ENCODE data around the gene CNIH2.
A peak's percentile ranks its signal among the peaks of the same experiment; 100 is the strongest.
"Not testable (repeated sequence)": the region's sequence is repeated elsewhere in the genome, so short reads cannot be mapped to it uniquely, and the experiment has no call there.

CNIH2 gene

DNA sequence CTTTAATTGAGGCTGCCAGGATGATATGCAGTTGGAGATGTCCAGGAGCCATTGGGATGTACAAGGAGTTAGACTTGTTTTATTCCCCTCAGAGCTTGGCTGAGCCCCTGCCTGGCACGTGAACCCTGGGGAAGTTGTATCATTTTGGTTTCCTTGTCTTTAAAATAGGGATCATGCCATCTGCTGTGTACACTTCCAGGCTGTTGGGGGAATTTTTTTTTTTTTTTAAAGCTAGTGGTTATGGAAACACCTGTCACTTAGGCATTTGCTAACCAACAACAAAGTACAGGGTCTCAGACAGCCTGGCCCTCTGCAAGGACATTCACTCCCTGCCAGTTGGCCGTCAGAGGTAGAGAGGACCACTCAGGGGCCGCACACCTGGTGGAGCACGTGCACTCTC is 18.0 kb upstream of the CNIH2 start:
- DNase-seq: no peak

DNA sequence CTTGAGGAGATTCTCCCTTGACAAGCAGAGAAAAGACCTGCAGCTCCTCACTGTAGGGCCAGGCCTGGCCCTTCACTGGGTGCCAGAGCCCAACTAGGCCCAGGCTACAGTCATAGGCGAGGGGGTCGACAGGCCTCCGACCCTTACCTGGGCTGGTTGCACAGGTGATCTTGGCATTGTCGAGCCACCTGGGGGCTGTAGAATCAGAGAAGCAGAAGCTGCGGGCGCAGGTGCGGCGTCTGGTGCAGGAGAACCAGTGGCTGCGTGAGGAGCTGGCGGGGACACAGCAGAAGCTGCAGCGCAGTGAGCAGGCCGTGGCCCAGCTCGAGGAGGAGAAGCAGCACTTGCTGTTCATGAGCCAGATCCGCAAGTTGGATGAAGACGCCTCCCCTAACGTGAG is 16.4 kb upstream of the CNIH2 start:
- no peak for DNase-seq

DNA sequence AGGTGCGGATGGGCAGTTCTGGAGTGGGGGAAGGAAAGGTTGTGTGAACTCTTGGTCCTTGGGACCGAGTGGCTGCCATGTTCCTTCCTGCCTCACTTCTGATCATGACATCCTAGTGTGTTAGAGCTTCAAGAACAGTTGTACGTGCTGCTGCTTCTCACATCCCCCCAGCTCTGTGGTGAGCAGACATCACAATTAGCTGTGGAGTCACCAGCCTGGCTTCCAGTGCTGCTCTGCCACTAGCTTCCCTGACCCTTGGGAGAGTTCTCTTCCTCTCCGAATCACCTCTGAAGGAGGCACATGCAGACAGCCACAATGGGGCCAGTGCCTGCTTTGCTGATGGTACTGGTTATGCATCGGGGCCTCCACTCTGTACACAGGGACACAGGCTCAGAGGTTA is 15.8 kb upstream of the CNIH2 start:
- no peak for DNase-seq

DNA sequence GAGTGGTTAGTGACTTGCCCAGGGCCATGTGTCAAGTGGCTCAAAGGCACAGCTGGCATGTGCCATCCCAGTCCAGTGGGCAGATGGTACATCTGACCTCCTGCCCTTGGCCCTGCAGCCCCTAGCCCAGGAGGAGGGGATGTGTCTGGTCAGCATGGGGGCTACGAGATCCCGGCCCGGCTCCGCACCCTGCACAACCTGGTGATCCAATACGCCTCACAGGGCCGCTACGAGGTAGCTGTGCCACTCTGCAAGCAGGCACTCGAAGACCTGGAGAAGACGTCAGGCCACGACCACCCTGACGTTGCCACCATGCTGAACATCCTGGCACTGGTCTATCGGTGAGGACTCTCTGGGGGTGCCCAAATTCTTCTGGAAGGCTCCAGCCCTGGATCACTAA is 15.3 kb upstream of the CNIH2 start:
- no peak for DNase-seq

DNA sequence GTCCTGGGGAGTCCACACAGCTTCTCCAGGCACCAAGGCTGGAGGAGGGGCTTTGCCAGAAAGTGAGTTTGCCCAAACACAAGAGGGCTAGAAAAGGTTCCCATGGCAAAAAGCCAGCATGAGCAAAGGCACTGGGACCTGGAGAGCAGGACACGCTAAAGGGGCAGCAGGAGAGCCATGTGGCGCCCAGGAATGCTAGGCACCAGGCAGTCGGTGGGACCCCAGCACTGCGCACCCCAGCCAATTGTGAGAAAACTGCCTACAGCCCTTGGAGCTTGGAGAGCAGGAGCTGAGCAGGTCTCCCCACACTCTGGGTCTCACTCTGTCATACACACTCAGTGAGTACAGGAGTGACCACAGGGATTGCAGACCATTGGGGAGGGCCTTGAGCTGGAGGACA is 14.7 kb upstream of the CNIH2 start:
- no peak for DNase-seq

DNA sequence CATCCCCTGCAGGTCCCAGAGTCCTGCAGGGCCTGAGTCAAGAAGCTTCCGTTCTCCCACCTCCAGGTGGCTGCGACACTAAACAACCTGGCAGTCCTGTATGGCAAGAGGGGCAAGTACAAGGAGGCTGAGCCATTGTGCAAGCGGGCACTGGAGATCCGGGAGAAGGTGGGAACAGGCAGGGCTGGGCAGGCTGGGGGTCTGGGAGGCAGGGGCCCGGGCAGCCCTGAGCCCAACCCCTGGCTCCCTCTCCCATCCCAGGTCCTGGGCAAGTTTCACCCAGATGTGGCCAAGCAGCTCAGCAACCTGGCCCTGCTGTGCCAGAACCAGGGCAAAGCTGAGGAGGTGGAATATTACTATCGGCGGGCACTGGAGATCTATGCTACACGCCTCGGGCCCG is 14.2 kb upstream of the CNIH2 start:
- DNase-seq: no peak

DNA sequence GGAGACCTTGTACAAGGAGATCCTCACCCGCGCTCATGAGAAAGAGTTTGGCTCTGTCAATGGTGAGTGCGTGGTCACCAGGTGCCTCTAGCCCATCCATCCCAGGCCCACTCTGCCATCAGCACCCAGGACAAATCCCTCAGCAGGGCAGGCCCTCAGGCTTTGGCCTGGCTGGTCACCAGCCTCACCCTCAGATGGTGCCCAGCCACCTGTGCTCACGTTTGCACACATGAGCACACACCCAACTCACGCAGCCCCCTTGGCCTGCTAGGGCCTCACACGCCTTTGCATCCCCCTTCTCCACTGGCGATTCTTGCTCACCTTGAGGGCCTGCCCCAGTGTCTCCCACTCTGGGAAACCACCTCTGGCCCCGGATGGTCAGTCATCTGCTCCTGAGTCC is 13.6 kb upstream of the CNIH2 start:
- DNase-seq: no peak

DNA sequence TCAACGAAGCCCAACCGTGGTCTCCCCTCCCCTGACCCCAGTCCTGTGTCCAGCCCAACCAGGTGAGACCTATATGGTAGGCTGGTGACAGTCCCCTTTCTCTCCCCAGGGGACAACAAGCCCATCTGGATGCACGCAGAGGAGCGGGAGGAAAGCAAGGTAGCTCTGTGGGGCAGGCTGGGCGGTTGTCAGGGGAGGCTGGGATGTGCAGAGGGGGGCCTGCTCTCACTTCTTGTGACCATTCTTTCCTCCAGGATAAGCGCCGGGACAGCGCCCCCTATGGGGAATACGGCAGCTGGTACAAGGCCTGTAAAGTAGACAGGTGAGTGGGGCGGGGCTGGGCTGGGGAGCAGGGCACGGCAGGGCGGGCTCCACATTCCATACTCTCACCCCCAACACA is 13.1 kb upstream of the CNIH2 start:
- no peak for DNase-seq

DNA sequence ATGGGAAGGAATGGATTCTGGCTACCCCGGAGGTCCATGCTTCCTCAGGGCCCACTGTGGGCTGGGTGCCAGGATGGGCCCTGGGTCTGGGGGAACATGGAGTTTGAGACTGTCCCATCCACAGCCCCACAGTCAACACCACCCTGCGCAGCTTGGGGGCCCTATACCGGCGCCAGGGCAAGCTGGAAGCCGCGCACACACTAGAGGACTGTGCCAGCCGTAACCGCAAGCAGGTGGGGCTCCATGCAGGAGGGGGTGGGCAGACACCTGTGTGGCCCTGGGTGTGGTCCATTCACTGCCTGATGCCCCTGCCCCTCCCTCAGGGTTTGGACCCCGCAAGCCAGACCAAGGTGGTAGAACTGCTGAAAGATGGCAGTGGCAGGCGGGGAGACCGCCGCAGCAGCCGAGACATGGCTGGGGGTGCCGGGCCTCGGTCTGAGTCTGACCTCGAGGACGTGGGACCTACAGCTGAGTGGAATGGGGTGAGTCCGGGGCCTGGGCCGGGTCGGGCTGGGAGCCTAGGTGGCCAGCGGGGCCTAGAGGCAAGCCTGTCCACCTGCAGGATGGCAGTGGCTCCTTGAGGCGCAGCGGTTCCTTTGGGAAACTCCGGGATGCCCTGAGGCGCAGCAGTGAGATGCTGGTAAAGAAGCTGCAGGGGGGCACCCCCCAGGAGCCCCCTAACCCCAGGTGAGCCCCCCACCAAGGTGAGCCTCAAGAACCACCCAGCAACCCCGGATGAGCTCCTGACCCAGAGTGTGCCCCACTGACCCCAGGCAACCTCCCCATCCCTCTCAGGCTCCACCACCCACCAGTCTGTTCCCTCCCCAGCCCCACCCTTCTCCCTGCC is 12.2 kb upstream of the CNIH2 start:
- DNase-seq: no peak

DNA sequence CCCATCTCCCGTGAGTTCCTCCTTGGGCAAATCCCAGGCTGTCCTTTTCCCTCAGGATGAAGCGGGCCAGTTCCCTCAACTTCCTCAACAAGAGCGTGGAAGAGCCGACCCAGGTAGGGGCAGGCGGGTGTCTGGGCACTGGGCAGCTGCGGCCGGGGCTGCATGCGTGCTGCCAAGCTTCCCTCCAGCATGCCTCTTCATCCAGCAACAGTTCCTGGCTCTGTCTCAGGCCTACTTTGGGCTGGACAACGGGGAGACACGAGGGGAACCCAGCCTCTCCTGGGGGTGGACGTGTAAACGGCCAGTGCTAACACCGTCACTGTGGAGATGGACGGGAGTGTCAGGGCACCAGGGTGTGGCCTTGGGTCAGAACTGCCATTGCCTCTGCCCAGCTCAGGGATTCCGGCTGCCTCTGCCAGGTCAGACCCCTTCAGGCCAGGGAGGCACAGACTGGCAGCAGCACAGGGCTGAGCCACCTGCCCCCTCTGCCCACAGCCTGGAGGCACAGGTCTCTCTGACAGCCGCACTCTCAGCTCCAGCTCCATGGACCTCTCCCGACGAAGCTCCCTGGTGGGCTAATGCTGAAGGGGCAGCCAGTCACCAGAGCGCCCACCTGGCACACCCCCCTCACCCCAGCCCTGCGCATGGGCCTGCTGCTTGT is 11.5 kb upstream of the CNIH2 start:
- DNase-seq: no peak

DNA sequence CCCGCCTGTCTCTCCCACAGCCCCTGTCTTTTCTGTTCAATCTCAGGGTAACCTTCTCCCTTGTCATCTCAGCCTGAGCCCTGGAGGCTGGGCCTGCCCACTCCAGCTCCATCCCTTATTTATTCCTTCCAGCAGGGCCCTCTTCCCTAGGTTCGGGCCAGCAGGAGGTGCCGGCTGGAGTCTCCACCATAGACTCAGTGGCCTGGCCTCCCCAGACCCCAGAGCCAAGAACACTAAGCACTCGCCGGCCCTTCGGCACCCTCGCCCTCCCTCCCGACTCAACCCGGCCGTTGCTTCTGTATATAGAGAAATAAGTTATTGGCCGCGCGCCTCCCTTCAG is 11.0 kb upstream of the CNIH2 start:
- no peak for DNase-seq

DNA sequence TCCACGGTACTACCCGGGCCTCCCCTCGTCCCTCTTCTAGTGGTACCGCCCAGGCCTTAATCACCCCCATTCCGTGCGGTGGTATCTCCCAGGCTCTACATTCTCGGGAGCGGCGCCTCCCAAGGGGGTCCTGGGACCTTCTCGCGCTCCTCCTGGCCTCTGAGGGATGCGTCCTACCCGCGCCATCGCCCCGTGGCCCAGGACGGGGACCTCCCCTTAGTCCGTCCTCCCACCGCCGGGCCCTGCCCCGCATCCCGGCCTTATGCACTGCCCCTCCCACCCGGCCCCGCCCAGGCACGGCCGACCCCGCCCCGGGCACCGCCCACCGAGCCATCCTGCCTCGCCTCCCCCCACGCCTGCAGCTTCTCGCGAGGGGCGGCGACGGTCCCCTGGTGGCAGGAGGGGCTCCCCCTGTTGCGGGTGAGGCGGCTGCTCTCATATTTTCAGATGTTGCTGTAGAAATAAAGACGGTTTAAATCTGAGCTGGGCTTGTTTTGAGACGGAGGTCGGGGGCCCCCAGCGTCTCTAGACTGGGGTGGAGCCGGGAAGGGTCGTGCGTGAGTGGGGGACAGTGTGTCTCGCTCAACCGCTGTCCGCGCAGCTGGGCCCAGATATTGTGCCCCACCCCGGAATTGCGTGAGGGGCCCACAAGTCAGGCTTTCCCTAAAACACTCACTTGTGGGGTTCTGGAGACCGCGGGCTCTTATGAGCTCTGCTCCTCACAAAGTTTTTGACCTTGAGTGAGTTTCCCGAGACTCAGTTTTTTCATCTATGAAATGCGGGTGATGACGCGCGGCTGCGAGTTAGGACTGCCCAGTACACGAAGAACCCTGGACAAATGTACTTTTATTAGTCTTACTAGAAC is 10.4 kb upstream of the CNIH2 start:
- DNase-seq: peak; percentile 77 to 89

DNA sequence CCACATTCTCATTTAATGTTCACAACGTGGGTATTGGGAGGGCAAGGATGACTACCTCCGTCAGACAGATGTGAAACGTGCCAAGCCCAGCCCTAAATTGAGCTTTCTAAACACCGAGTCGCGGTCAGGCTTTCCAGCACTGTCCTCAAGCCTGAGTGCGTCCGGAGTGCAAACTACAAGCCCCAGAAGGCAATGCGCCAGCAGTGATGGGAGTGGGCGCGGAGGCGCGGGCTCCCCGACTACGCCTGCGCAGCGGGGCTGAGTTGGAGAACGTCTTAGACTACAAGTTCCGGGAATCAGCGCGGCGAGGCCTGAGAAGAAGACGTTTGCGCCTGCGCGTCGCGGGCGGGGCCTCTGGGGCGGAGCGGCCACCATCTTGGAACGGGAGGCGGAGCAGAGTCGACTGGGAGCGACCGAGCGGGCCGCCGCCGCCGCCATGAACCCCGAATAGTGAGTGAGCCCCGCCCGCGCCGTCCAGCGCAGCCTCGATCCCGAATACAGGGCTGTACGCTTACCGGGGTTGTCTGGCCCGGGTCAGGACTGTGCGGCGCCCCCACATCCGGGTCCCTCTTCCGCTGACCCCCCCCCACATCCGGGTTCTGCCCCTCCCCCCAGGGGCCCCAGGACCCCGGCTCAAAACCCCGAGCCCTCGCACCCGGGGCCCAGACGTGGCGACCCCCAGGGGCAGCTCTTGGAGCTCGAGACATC is 9.6 kb upstream of the CNIH2 start, which contains the start of gene RAB1B:
RAB1B (plus strand) TSS at position 396 of the 708 bp plus-strand sequence; CDS start at position 437, 41 bp downstream.
- DNase-seq: peak; percentile 98 to 100

DNA sequence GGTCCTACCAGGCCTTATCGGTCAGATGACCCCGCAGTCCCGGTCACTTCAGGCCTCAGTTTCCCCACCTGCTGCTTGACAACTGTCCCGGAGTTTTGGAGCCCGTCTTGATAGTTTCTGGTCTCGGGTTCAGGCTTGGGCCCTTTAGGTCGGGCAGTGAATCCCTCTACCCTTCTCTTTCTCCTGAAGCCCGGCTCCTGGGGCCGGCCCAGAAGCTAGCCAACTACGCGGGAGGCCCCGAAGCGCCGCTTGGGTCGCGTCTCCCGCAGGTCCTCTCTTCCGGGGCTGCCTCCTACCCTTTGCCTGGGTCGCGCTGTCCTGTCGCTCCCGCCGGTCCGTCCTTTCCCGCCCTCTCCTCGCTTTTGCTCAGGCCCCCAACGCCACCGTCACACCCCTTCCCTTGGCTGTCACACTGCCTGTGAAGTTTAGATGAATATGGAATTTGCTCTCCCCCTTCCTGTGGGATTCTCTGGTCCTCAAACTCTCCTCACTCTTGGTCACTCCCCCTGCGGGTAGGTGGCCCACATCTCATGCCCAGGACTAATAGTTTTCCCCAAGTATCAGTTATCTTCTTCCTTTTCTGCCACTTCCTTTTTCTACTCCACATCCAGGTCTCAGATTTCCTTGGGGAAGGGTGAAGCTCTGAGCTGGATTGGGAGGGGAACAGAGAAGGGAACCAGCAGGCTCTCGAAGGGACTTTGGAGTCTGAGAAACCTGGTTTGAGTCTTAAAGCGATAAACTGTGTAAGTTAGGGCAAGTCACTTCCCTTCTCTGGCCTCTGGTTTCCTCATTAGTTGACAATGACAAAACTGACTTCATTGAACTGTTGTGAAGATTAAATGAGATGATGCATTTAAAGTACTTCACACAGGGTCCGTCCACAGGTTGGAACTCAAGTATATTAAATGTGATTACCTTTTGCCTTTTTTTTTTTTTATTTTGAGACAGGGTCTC is 8.7 kb upstream of the CNIH2 start:
- DNase-seq: no peak

DNA sequence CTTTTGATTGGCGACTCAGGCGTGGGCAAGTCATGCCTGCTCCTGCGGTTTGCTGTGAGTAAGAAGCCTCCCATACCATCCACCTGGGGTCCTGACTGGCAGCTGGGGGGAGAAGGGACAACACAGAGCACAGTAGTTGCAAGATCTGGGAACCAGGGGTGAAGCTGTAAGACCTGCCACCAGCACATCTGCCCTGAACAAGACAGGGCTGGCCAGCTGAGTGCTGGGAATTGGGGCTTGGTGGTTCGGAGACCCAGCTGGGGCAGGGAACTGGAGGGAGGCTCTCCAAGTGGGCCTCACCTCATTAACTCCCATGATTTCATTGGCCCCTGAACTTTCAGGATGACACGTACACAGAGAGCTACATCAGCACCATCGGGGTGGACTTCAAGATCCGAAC is 6.2 kb upstream of the CNIH2 start:
- no peak for DNase-seq

DNA sequence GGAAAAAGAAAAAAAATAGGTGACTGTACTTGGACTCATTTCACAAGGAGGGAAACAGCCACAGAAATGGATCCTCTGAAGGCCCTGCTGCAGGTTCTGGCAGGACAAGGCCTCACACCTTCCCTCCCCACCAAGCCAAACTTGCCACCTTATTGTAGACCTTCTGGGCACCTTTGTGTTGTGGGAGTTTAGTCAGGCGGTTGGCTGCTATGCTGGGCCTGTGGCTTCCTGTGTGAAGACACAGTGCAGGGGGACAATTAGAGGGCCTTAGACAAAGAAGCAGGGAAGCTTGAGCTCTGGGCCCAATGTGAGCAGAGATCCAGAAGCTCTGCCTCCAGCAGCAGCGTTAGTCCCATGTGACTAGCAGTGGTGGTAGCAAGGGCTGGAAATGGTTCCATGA is 5.4 kb upstream of the CNIH2 start:
- no peak for DNase-seq

DNA sequence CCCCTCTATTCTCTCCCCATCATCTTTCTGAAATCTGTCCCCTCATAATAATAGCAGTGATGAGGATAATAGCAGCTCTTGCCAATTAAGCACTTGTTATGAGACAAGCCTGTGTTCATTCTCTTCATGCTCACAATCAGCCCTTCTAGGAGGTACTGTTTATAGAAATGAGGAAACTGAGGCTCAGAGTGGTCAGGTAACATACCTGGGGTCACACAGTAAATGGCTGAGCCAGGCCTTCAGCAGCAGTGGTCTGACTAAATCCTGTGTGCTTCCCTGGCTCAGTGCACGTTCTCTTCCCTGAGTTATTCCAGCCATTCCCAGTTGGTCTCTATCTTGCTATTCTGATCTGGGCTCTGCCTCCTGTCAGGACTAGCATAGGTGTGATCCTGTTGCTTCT is 3.8 kb upstream of the CNIH2 start:
- no peak for DNase-seq

DNA sequence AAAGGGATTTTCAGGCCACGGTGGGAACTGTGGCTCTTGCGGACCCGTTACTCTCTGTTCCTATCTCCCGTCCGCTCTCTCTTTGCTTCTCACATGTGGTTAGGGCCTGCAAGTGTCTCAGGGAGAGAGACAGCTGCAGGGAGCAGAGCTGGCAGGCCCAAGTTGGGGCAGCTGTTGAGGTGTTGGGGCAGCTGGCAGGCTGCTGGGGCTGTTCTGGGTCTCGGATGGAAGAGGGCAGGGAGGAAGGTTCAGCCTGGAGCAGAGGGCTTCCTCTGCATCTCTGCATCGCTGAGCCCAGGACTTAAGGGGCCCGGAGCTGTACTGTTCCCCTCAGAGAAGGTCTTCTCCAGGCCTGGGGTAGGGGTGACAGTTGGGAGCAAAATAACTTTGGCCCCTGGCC is 2.6 kb upstream of the CNIH2 start:
- no peak for DNase-seq

DNA sequence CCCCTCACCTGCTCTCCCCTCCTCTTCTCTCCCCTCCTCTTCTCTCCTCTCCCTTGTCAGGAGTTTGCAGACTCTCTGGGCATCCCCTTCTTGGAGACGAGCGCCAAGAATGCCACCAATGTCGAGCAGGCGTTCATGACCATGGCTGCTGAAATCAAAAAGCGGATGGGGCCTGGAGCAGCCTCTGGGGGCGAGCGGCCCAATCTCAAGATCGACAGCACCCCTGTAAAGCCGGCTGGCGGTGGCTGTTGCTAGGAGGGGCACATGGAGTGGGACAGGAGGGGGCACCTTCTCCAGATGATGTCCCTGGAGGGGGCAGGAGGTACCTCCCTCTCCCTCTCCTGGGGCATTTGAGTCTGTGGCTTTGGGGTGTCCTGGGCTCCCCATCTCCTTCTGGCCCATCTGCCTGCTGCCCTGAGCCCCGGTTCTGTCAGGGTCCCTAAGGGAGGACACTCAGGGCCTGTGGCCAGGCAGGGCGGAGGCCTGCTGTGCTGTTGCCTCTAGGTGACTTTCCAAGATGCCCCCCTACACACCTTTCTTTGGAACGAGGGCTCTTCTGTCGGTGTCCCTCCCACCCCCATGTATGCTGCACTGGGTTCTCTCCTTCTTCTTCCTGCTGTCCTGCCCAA is 1.9 kb upstream of the CNIH2 start:
- no peak for DNase-seq

DNA sequence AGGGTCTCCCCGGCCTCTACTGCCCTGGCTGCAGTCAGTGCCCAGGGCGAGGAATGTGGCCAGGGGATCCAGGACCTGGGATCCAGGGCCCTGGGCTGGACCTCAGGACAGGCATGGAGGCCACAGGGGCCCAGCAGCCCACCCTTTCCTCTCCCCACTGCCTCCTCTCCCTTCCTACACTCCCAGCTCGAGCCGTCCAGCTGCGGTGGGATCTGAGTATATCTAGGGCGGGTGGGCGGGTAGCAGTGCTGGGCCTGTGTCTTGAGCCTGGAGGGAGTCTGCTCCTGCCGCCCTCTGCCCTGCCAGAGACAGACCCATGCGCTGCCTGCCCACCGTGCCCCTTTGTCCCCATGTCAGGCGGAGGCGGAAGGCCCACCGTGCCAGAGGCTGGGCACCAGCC is 1.4 kb upstream of the CNIH2 start:
- DNase-seq: not testable (repeated sequence)

DNA sequence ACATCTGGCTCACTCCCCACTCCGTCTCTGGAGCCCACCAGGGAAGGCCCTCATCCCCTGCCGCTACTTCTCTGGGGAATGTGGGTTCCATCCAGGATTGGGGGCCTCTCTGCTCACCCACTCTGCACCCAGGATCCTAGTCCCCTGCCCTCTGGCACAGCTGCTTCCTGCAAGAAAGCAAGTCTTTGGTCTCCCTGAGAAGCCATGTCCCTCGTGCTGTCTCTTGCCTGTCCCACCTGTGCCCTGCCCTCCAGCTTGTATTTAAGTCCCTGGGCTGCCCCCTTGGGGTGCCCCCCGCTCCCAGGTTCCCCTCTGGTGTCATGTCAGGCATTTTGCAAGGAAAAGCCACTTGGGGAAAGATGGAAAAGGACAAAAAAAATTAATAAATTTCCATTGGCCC is 911 bp upstream of the CNIH2 start:
- DNase-seq: not testable (repeated sequence)
